Fibroblast of the conjunctiva (primary cell): Measurements from ENCODE around the gene PIGN.
A peak's percentile ranks its signal among the peaks of the same experiment; 100 is the strongest.
"Not testable (repeated sequence)": the region's sequence is repeated elsewhere in the genome, so short reads cannot be mapped to it uniquely, and the experiment has no call there.

ENCODE experiments used
- DNase-seq: peaks from one replicate; pipeline ENCODE4 v3.0.0-alpha.2; 2010; ENCODE audit warnings: low read depth

The PIGN gene

GRCh38 chr18:62182220-62182619 is 4.6 kb downstream of the PIGN start:
- DNase-seq = no peak

GRCh38 chr18:62179213-62179612 is 7.6 kb downstream of the PIGN start:
- no peak for DNase-seq

- no peak for DNase-seq
These were observed 9.6 kb downstream of the PIGN start for GRCh38 chr18:62177271-62177670.

- DNase-seq = no peak
These were observed 11.3 kb downstream of the PIGN start for GRCh38 chr18:62175521-62175920.

GRCh38 chr18:62172298-62172697 is 14.6 kb downstream of the PIGN start:
- no peak for DNase-seq

GRCh38 chr18:62170857-62171256 is 16.0 kb downstream of the PIGN start:
- DNase-seq = no peak

GRCh38 chr18:62166524-62166923 is 20.3 kb downstream of the PIGN start:
- not testable (repeated sequence) for DNase-seq

- no peak for DNase-seq
These were observed 21.3 kb downstream of the PIGN start for GRCh38 chr18:62165583-62165982.

- no peak for DNase-seq
These were observed 21.9 kb downstream of the PIGN start for GRCh38 chr18:62164855-62165487.

- no peak for DNase-seq
These were observed 22.5 kb downstream of the PIGN start for GRCh38 chr18:62164310-62164709.

GRCh38 chr18:62157843-62158242 is 29.0 kb downstream of the PIGN start:
- DNase-seq = no peak

- no peak for DNase-seq
These were observed 34.0 kb downstream of the PIGN start for GRCh38 chr18:62152844-62153243.

- DNase-seq = no peak
These were observed 35.6 kb downstream of the PIGN start for GRCh38 chr18:62151068-62151771.

- no peak for DNase-seq
These were observed 42.5 kb downstream of the PIGN start for GRCh38 chr18:62144338-62144737.

- DNase-seq = no peak
These were observed 46.6 kb downstream of the PIGN start for GRCh38 chr18:62140259-62140658.

- DNase-seq = no peak
These were observed 48.2 kb downstream of the PIGN start for GRCh38 chr18:62138461-62139235.

GRCh38 chr18:62131301-62131909 is 55.5 kb downstream of the PIGN start:
- DNase-seq = peak; percentile 62

GRCh38 chr18:62128157-62128556 is 58.7 kb downstream of the PIGN start:
- DNase-seq = peak; percentile 10

GRCh38 chr18:62126737-62127136 is 60.1 kb downstream of the PIGN start:
- DNase-seq = no peak

- no peak for DNase-seq
These were observed 61.2 kb downstream of the PIGN start for GRCh38 chr18:62125702-62126101.

GRCh38 chr18:62122330-62122729 is 64.5 kb downstream of the PIGN start:
- DNase-seq = no peak

GRCh38 chr18:62119884-62120283 is 67.0 kb downstream of the PIGN start:
- no peak for DNase-seq

- DNase-seq = peak; percentile 53
These were observed 68.5 kb downstream of the PIGN start for GRCh38 chr18:62118328-62118727.
